CMK (cell line): ENCODE data around the gene NDUFAF4.
A peak's percentile ranks its signal among the peaks of the same experiment; 100 is the strongest.

Experiments used
- DNase-seq: peaks from one replicate; pipeline ENCODE4 v3.0.0-alpha.2; 2010; ENCODE audit warnings: low read depth

The NDUFAF4 gene

DNA sequence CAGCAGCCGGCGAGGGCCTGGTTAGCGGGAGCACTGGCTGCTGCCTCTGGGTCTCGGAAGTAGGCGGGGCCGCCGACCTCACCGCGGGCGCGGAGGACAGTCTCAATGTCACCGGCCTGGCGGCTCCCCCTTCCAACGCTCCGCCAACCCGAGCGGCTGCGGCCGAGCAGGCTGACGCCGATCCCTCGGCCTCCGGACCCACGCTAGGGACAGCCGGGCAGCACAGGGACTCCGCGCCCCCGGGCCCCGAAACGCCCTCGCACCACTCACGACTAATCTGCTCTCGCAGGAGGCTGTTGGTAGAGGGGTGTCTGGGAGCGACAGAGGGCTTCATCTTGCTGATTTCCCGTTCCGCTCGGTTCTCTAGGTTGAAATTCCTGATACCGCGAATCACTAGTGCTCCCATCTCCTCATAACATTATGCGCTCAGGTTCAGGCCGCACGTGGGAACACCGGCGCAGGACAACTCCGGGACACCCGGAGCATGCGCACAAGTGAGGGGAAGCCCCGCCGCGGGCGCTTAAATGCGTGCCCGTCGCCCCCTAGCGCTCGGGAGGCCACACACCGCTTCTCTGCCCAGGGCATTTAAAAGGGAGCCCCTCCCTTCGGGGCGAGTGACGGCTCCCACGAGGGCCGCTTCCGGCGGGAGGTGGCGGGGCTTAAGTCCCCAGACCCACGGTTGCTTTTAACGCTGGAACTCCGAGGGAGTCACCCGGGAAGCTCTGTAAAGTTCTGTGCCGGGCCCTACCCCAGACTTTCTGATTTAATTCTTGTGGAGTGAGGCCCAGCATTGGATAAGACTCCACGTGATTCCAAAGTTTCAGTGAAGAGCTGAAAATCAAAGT, at the start of gene NDUFAF4:
Gene NDUFAF4 (minus strand): TSS at position 496 of the 845 bp plus-strand sequence. CDS start 90 bp downstream, at position 406.
- DNase-seq, result peak; percentile 82

DNA sequence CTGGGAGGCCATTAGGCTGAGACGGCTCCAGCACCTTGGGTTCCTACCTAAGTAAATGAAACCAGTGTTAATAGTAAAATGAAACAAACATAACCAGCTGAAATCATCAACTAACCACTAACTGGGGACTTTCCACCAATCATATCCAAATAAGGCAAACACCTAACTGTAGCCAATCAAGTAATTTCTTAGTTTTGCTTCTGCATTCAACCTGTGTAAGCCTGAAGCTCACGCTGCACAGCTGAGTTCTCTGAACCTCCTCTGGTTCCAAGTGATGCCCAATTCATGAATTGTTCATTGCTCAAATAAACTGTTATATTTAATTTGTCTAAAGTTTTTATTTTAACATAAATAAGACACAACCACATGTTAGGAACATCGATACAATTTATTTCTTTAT, 49.4 kb upstream of the NDUFAF4 start:
- DNase-seq, result no peak

DNA sequence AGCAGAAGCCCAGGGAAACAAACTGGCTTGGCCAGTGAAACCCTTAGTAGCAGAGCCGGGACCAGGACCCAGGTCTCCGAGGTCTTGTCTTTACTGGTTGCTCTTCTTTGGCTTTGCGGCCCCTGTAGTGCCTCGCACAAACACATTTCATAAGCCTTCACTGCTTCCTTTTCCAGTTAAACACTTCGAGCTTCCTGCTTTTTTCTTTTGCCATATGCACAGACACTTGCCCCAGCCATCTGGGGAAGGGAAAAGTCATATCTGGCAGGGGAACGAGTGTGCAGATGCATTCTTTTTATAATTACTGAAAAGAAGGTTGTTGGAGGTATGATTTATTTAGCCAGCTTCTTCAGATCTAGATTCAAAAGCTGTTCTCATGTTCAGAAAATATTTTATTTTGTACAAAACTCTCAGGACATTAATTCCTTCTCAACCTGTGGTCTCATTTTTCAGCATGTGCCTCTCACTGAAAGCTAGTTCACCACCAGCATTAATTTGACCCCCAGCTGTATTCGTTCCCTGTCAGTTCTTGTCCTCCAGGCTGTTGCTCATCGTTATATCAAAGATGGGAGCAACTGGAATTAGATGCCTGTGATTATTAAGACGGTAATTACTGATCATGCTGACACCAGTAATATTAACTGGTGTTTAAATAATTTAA, 46.0 kb upstream of the NDUFAF4 start:
- no peak for DNase-seq

DNA sequence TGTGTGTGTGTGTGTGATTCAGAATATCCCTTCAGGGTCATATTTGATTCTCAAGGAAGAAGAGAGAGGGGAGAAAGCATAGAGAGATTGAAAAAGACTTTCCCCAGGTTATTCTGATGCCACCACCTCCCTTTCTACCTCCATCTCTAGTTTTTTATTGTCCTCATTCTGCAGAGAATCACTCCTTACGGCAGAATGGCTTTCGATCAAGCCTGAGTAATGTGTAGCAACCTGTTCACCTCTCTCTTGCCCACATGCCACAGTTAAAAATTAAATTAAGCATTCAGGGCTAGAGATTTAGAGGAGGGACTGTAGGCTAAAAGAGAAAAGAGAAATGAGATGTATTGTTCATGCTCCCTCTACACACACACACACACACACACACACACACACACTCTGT, 45.0 kb upstream of the NDUFAF4 start:
- no peak for DNase-seq

DNA sequence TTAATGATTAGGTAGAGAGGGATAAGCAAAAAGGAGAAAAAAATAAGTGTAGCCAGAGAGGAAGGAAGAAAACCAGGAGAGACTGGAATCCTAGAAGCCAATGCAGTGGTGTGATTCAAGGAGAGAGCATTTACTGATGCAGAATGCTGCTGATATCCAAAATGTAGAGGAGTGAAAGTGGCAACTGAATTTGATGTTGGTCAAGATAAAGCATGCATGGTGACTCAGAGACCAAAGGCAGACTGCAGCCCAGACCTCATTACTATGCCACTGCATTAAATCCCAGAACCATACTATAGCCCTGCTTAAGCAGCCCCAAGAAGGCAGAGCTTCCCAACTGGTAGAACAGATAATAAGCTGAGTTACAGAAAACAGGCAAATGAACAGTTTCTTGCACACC, 42.6 kb upstream of the NDUFAF4 start:
- DNase-seq, result no peak

DNA sequence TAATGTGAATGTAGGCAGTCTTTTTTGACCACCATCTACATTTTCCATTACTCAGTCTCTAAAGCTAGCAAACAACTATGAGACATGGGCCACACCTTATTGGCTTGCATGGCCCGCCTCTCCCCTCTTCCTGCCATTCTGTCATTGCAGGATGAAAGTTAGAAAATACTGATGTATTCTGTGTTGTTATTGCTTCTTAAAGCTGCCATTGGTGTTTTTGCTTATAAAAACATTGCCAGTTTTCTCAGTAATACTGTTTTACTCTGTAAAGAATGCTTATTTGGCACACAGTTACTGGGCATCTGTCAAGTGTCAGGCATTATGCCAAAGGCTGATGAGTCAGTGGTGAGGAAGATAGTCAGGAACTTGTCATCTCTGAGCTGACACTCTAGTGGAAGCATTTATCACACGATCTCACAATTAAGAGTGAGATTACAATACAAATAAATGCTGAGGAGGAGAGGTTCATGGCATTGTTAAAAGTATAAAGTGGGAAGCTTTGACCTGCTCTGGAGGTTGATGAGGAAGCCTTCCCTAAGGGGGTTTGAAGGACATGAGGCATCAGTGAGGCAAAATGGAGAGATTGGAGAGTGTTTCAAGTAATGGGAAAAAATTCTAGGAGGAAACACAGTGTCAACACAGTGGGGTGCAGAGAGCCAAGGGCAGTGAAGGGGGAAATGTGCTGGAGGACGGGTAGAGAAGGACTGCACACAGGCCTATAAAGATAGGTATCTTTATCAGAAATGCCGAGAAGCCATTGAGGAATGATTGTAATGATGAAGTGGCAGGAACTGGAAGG, 41.5 kb upstream of the NDUFAF4 start:
- no peak for DNase-seq

DNA sequence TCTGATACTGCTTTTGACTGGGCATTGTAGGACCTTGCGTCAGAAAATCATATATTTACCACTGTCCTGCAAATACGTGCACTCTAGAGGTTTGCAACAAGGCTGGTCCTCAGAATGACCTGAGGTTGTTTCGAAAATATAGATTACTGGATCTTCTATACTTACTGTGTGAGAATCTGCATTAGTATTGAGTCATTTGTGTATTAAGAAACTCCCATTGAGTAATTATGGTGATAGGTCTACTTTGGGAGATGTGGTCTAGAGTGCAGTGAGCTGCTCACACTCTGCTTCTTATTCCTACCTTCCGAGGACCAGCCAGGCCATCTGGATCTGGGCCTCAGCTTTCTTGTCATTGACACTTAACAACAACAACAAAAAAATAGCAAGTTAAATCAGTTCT, 36.4 kb upstream of the NDUFAF4 start:
- DNase-seq, result no peak

DNA sequence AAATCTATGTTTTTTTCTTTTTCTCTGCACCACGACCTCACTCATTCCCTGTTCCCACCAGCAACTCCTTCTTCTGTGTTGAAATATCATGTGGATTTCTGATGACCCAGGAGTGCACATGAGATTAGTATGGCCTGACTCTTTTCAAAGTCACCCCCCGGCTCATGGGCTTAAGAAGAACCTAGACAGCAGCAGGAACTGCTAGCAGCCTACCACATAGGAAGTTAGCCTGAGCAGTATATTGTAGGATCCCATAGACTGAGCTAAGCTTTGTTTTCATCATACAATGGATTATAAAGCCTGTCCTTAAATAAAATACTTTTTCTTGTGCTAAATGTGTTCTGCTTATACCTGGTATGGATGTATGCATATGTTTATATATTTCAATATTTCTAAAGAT, 33.5 kb upstream of the NDUFAF4 start:
- DNase-seq, result no peak

DNA sequence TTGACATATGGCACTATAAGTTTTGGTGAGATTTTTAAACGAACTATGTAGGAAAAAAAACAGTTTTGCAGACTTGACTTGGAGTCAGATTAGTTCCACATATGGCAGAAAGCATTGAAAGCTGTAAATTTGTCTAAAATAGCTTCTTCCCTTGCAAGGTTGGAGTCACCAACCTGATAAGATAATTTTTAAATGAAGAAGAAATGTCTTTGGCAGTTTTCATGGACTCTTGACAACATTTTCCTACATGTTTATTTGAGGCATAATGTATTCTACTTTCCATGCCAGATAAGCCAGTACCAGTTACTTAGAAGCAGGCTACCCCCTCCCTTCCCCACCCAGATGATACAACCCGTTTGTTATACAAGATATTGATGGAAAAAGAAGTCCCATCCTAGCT, 32.0 kb upstream of the NDUFAF4 start:
- DNase-seq, result no peak

DNA sequence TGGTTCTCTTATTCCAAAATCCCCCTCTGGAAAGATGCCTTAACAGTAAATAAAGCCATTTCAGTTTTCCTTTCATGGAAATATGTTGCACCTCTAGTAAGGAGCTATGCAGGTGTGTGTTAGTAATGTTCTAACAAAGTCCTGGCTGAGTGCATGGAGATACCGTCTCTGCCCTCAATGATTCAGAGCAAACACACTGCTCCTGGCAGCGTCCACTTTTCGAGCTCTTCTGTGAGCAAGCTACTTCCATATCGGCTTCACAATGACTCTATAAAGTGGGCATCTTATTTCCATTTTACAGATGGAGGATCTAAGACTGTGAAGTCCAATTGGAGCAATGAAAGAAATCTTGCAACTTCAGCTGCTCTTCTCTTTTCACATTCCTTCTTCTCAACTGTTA, 30.0 kb upstream of the NDUFAF4 start:
- DNase-seq, result no peak

DNA sequence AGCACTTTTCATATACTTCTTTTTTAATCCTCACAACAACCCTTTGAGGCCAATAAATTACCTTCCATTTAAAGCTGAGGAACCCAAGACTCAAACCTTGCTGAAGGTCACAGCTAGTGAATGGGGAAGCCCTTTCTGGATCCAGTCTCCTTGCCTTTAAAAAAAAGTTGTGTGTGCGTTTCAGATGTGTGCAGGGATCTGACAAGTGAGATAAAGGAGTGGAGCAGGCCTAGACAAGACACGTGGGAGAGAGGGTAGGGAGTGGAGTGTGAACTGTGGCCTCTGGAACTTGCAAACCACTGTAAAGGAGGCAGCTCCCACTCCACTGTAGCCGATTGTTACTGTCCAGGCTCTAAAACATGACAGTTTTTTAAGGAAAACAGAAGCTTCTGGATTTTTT, 28.7 kb upstream of the NDUFAF4 start:
- no peak for DNase-seq

DNA sequence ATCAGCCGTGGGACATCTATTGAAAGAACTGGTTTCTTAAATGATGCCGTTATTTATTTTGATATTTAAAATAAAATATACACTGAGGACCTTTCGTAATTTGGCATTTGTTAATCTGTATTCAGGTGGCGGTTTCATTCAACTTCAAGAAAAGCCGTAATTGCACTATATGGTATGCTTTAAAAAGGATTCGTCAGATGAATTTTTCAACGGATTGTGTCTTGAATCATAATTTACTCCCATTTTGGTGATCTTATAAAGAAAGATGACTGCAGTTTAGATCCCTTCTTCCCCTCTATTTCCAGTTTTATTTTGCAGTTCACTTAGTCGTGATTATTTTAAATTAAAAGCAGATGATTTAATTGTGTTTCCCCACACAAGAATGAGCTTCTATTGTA, 27.6 kb upstream of the NDUFAF4 start:
- no peak for DNase-seq

DNA sequence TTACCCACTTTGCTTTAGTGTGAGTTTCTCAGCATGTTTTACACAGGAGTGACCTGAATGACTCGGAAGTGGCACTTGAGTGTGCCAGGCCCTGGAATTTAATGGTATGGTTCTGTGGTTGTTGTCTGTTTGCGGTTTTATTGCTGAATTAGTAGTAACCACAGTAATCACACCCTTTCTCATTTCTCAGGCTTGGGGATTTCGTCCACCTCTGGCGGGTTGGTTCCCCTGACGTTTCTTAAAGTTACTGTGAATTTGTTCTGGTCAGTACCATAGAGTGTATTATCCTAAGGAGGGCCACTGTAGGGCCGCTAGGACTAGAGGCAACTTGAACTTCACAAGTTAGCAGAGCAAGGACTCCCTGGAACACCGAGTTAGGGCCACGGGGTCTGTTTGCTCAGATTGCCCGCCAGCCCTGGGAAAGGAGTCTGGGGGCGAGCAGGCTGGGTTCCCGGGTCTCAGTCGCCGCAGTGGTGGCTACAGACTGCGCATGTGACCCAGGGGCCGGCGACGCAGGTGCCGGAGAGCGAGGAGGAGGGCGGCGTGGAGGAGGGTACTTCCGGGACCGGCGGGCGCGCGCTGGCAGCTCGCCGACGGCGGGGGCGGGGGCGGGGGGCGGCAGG, 26.3 kb upstream of the NDUFAF4 start:
- DNase-seq, result no peak

DNA sequence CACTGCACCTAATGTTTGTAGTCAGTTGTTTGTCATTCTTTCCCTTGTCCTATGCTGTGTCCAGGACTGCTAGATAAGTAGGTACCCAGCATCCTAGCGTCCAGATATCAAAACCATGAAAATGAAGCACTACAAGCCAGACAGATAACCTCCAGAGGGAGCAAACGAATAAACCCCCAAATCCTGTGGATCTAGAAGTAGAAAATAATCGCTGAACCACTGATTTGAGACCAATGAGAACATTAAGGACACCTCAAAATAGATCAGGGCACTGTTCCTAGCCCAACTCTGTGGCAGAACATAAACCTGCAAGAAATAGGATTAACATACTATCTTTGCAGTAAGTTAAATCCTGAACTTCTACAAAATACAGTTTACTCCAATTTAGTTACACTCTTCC, 25.7 kb upstream of the NDUFAF4 start:
- DNase-seq, result no peak

DNA sequence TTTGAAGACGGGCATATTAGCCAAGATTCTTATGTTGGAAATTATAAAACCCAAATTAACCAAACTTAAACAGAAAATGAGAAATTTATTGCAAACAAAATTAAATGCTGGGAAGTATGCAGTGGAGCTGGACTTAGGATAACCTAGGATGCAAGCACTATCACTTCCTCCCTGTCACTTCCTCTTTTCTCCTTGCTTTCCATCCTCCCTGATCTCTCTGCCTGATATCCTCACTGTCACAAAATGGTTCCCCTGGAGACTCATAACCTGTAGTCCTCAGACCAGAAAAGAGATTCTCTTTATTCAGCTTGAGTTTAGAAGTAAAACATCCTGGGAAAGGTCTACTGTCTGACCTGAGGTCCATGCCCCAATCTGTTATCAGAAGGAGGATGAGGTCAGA, 19.4 kb upstream of the NDUFAF4 start:
- DNase-seq, result no peak

DNA sequence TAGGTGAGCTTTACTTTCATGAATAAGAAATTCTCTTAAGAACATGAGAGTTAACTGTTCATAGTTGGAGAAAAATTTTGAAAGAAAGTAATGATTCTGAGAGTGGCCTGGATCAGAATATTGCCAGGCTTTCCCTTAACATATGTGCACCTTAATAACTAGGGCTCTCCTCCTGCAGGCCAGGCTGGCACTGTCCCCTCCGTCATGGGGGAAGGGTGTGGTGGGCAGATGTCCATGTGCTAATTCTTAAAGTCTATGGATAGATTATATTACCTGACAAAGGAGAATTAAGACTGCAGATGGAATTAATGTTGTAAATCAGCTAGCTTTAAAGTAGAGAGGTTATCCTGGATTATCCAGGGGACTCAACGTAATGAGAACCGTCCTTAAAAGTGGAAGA, 15.9 kb upstream of the NDUFAF4 start:
- DNase-seq, result no peak

DNA sequence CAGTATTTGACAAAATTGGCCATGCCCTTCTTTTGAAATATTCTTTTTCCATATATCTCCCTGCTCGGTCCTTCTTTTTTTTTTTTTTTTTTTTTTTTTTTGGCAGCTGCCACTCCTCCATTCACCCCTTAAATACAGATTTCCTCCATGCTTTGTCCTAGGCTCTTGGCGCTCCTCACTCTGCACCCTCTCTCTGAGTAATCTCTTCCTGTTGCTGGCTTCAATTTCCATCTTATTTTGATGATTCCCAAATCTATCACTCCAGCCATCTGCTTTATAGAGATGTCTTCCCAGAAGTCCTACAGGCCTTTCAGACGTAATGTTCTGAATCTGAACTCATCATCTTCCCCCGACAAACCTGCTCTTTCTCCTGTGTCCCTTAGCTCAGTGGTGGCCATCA, 14.1 kb upstream of the NDUFAF4 start:
- no peak for DNase-seq

DNA sequence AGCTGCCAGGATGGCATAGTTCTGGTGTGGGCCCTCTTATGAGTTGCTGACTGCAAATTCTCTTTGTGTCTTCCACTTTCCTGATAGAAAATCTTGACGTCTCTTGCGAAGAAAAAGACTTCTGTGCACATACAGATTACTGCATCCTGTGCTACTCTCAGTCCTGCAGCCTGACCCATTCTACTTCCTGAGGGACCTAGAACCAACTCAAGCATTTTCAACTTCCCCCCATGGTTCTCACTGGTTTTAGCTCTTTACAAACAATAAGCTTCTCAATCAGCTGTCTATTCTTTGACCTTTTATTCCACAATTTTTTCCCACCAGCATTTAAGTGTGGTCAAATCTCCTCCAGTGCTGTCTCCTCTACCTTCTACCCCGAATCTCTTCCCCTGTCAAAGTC, 13.5 kb upstream of the NDUFAF4 start:
- DNase-seq, result no peak

DNA sequence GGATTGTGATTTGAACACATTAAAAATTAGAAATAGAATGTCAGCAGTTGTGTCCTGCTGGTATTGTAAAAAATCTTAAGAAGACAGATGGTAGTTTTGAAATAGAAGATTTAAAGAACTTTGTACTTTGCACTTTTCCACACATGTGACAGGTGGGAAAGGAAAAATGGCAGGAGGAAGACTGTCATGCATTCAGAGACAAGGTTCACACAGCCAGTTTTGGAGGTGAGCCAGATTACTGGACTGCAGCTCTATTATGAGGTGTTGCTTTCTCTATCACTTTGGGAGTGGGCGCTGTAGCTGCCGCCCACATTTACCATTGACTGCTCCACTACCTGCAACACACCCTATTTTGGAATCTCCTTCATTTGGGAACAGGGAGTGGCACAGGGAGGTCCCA, 12.1 kb upstream of the NDUFAF4 start:
- DNase-seq, result no peak

DNA sequence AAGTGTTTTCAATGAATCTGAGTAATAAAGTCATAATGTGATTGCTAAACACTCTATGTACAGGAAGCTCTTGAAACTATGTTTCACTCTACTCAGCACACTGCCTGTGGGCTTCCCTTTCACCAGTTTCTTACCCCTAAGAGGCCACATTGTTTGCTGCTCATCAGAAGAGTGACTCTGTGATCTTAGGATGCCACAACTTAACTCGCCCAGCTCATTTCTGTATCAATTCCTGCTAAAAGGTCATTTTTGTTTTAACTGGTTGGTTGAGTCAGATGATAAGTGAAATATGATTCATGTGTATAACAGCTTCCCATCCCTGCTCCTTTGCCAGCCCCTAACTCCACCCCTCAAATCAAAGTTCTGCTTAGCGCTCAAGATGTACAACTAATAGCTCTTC, 9.8 kb upstream of the NDUFAF4 start:
- no peak for DNase-seq

DNA sequence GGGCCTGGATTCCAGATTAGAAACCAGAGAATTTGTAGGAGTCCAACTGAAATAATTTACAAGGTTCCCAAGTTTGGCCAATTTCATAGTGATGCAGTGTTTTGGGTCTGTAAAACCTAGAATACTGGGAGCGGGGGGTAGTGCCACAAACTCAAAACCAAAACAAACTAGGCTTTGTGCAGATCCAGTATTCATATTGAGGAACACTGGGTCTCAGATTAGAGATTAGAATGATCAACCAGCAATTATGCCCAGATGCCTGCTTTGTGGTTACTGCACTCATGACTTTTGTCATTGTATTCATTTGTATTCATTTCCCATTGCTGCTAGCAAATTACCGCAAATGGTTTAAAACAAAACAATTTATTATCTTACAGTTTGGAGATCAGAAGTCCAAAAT, 3.2 kb upstream of the NDUFAF4 start:
- DNase-seq, result no peak

DNA sequence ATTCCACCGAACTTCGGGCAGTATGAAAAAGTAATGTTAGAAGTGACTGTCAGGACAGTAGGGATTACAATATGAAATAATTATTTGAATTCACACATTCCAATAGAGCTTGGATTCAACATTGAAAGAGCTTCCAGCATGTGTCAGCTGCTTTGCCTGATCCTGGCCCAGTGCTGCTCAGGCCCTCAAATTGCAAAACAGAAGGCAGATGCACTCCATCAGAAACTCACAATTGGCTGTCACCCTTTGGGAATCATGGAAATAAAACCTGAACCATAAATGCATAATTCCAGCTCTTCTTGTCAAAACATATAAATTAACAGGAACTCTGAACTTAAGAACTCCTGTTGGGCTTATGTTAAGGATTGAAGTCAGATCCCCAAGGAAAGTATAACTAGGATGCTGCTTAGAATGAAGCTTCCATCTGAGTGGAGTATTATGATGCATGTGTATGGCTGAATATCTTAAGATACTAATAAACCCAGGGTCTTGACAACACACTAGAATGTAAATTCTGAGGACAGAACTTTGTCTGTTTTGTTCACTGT, 1.8 kb upstream of the NDUFAF4 start:
- no peak for DNase-seq
